ENCODE data around the gene TRPM4. TPM values are rescaled to one million over a fixed set of nuclear protein-coding genes. Genes with fewer than 3 reads are reported as not detected.

The TRPM4 gene
- total RNA-seq, 4 donors from 2014 or later = 19.9 to 38.8 (median 27.9) TPM

- no peak overlapping the region for H3K4me3 ChIP-seq
These were observed 3.3 kb upstream of the TRPM4 start for GRCh38 chr19:49154279-49154678.

GRCh38 chr19:49155005-49155819 is 2.4 kb upstream of the TRPM4 start, which contains the start of gene HRC:
HRC (minus strand) TSS chr19:49155396; CDS start chr19:49155237, 159 bp downstream.
- H3K36me3 ChIP-seq = no peaks in the 10 kb centered on the region
- DNase-seq (ENCODE audit: extremely low spot score) = no peak
- no peaks in the 10 kb centered on the region for H3K27me3 ChIP-seq
- peaks cover 33 to 51% (median 45%) of the 10 kb centered on the region in 4 donors for H3K4me1 ChIP-seq
- TF ChIP-seq CTCF (IDR thresholded peaks at IDR 0.05) (no peak), POLR2AphosphoS5 (IDR thresholded peaks at IDR 0.05) (peak in 1 of 2 donors; percentile 11), POLR2A (IDR thresholded peaks at IDR 0.05; ENCODE audit: low read depth) (peak; percentile 55), EP300 (IDR thresholded peaks at IDR 0.05) (no peak)
- 68% methylated on average over 19 of the region's 19 CpGs for WGBS
- intact Hi-C loops (cut with DNase I) = no loop called here
- H3K9me3 ChIP-seq = no peaks in the 10 kb centered on the region
- H3K27ac ChIP-seq (replicated peaks in 1 of 4) = peak within 1 kb of the TSS; percentile 13 to 38 (median 28)
- peak within 1 kb of the TSS in 1 of 4 donors; percentile 20 for H3K4me3 ChIP-seq

More at GRCh38 chr19:49154279-49154678, 3.3 kb upstream of the TRPM4 start:
- Histone ChIP-seq H3K9me3 (no peaks in the 10 kb centered on the region), H3K27me3 (no peaks in the 10 kb centered on the region), H3K27ac (replicated peaks in 1 of 4) (no peak overlapping the region), H3K36me3 (no peaks in the 10 kb centered on the region), H3K4me1 (peaks cover 27 to 50% (median 46%) of the 10 kb centered on the region in 4 donors)
- WGBS = 89% methylated on average over 6 of the region's 6 CpGs
- intact Hi-C loops (cut with DNase I) = loop anchor here (5.0 kb wide), 1 partner anchor 43 kb away; no protein-coding TSS in a partner anchor
- TF ChIP-seq EP300 (IDR thresholded peaks at IDR 0.05) (no peak), POLR2A (IDR thresholded peaks at IDR 0.05; ENCODE audit: low read depth) (no peak), CTCF (IDR thresholded peaks at IDR 0.05) (no peak), POLR2AphosphoS5 (IDR thresholded peaks at IDR 0.05) (no peak)
- no peak for DNase-seq (ENCODE audit: extremely low spot score)

GRCh38 chr19:49155820-49156346 is 1.7 kb upstream of the TRPM4 start:
- 57% methylated on average over 4 of the region's 4 CpGs for WGBS
- no peaks in the 10 kb centered on the region for H3K9me3 ChIP-seq
- no peaks in the 10 kb centered on the region for H3K27me3 ChIP-seq
- intact Hi-C loops (cut with DNase I) = no loop called here
- no peak overlapping the region for H3K4me3 ChIP-seq
- peaks cover 28 to 52% (median 42%) of the 10 kb centered on the region in 4 donors for H3K4me1 ChIP-seq
- no peaks in the 10 kb centered on the region for H3K36me3 ChIP-seq
- DNase-seq (ENCODE audit: extremely low spot score) = no peak
- TF ChIP-seq EP300 (IDR thresholded peaks at IDR 0.05) (no peak), POLR2A (IDR thresholded peaks at IDR 0.05; ENCODE audit: low read depth) (peak; percentile 46), POLR2AphosphoS5 (IDR thresholded peaks at IDR 0.05) (no peak)
- H3K27ac ChIP-seq (replicated peaks in 1 of 4) = peak overlapping the region; percentile 13 to 38 (median 28)

GRCh38 chr19:49160450-49161189 is 3.0 kb downstream of the TRPM4 start:
- H3K27ac ChIP-seq (replicated peaks in 1 of 4) = no peak overlapping the region
- no peaks in the 10 kb centered on the region for H3K27me3 ChIP-seq
- peaks cover 0 to 12% (median 6%) of the 10 kb centered on the region in 4 donors for H3K36me3 ChIP-seq
- TF ChIP-seq POLR2AphosphoS5 (IDR thresholded peaks at IDR 0.05) (no peak), CTCF (IDR thresholded peaks at IDR 0.05) (no peak), EP300 (IDR thresholded peaks at IDR 0.05) (no peak), POLR2A (IDR thresholded peaks at IDR 0.05; ENCODE audit: low read depth) (no peak)
- H3K4me3 ChIP-seq = no peak overlapping the region
- peaks cover 27 to 61% (median 47%) of the 10 kb centered on the region in 4 donors for H3K4me1 ChIP-seq
- H3K9me3 ChIP-seq = no peaks in the 10 kb centered on the region
- no peak for DNase-seq (ENCODE audit: extremely low spot score)
- 90% methylated on average over 13 of the region's 13 CpGs for WGBS
- intact Hi-C loops (cut with DNase I) = no loop called here
